Stimulated activated CD4-positive, alpha-beta T cell treated with anti-CD3 and anti-CD28 coated beads, Interleukin-1b, Interleukin-23, amount 100 ng/mL, for 24 hours (primary cell): ENCODE data around the gene PPP1R12B.
"Not testable (repeated sequence)": the region's sequence is repeated elsewhere in the genome, so short reads cannot be mapped to it uniquely, and the experiment has no call there.

Source experiments
- DNase-seq, 4 experiments: peaks; one replicate each; pipeline ENCODE4 v3.0.0-alpha.2; 2020; ENCODE audit warnings: low read depth in 4 of 4, low spot score in 1 of 4

PPP1R12B gene

GRCh38 chr1:202521484-202521883, 173.0 kb downstream of the PPP1R12B start:
- not testable (repeated sequence) for DNase-seq

- DNase-seq: no peak
These were observed 173.4 kb downstream of the PPP1R12B start for GRCh38 chr1:202521886-202522285.

DNA sequence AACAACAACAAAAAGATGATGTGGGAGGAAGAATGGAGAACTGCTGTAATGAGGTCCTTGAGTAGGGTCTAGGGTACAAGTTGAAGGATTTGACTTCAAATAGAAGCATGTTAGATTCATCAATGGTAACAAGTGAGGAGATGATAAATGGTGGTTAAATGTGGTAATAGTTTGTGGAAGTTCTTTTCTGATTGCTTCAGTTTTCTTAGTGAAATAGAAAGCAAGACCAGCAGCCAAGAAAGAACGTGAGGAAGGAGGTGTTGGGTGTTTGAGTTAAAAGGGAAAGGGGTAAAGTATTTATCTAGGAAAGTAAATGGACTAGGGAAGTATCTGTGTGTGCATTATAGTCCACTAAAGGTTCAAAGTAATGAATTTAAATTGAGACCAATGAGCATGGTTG, 177.6 kb downstream of the PPP1R12B start:
- DNase-seq: not testable (repeated sequence)

- DNase-seq: not testable (repeated sequence)
These were observed 179.7 kb downstream of the PPP1R12B start for GRCh38 chr1:202528096-202528722.

GRCh38 chr1:202530686-202531085, 182.2 kb downstream of the PPP1R12B start:
- not testable (repeated sequence) for DNase-seq

DNA sequence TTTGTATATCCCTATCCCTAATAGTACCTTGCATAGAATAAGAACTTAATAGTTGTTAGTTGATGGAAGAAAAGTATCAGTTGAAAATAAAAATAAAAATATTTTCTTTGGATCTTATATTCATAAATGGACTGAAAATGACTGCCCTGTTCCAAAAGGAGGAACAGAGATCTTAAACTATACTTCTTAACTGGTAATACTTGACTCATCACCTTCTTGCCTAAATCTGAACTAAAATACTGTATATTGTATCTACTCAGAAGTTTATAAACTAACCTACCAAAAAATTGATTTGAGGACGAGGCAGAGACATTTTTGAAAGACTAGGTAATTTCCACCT, 182.9 kb downstream of the PPP1R12B start:
- no peak for DNase-seq

DNA sequence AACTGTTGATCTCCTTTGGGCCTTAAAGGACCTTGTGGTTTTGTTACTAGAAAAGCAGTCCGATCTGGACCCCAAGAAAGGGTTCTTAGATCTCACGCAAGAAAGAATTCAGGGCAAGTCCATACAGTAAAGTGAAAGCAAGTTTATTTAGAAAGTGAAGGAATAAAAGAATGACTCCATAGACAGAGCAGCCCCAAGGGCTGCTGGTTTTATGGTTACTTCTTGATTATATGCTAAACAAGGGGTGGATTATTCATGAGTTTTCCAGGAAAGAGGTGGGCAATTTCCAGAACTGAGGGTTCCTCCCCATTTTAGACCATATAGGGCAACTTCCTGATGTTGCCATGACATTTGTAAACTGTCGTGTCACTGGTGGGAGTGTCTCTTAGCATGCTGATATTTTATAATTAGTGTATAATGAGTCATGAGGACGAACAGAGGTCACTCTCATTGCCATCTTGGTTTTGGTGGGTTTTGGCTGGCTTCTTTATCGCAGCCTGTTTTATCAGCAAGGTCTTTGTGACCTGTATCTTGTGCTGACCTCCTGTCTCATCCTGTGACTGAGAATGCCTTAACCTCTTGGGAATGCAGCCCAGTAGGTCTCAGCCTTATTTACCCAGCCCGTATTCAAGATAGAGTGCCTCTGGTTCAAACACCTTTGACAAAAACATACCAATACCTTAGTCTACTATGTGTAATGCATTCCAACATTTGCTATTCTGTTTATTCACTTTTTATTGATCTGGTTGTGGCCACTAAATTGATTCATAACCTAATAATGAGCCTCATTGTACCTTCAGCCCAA, 183.5 kb downstream of the PPP1R12B start:
- DNase-seq: not testable (repeated sequence)

- DNase-seq: not testable (repeated sequence)
These were observed 190.7 kb downstream of the PPP1R12B start for GRCh38 chr1:202539166-202539574.

DNA sequence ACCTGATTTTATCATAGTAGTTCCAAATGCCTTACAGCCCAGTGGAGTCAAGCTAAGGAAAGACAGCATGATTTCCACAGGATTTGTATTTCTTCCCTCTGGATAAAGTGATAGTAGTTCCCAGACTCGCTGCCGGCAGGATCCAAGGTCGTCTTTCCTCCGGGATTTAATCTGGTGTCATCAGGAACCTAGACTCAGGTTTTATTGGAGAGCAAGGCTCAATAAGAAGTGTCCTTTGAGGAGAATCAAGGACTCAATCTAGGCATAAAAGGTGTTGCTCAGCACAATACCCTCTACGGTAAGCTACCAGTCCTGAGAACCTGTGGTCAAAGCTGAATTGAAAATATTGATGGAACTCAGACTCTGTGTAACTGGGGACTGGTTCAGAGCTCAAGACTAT, 191.1 kb downstream of the PPP1R12B start:
- not testable (repeated sequence) for DNase-seq

- no peak for DNase-seq
These were observed 191.5 kb downstream of the PPP1R12B start for GRCh38 chr1:202540014-202540413.

DNA sequence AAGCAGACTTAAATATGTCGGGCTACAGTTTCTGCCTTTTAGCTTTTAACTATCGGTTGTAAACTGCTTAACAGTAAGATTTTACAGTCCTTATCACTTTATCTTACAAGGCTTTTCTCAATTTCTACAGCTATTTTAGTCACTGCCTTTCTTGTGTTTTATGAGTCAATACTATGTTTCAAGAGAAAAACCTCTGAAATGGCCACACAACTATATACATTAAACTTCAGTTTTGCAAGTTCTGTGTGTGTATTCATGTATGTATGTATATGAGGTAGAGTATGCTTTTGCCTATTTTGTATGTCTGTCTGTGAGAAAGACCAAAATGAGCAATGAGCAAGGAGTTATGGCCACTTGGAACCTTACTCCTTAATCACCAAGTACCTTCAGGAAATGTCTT, 191.9 kb downstream of the PPP1R12B start:
- DNase-seq: no peak

GRCh38 chr1:202540858-202541257, 192.4 kb downstream of the PPP1R12B start:
- not testable (repeated sequence) for DNase-seq

- DNase-seq: not testable (repeated sequence)
These were observed 193.9 kb downstream of the PPP1R12B start for GRCh38 chr1:202542415-202542814.

GRCh38 chr1:202543537-202543936, 195.0 kb downstream of the PPP1R12B start:
- DNase-seq: not testable (repeated sequence)

GRCh38 chr1:202544766-202545449, 196.4 kb downstream of the PPP1R12B start:
- DNase-seq: not testable (repeated sequence)

GRCh38 chr1:202545647-202546303, 197.3 kb downstream of the PPP1R12B start:
- DNase-seq: not testable (repeated sequence)

DNA sequence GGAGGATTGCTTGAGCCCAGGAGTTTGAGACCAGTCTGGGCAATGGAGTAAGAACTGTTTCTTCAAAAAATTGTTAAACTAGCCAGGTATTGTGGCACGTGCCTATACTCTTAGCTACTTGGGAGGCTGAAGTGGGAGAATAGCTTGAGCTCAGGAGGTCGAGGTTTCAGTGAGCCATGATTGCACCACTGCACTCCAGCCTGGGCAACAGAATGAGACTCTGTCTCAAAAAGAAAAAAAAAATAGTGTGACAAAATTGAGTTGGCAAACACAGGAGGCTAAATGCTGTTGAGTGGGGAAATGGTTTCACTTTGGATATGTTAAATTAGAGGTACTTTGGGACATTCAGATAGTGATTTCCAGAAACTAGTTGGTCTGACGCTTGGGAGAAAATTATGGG, 197.9 kb downstream of the PPP1R12B start:
- not testable (repeated sequence) for DNase-seq

DNA sequence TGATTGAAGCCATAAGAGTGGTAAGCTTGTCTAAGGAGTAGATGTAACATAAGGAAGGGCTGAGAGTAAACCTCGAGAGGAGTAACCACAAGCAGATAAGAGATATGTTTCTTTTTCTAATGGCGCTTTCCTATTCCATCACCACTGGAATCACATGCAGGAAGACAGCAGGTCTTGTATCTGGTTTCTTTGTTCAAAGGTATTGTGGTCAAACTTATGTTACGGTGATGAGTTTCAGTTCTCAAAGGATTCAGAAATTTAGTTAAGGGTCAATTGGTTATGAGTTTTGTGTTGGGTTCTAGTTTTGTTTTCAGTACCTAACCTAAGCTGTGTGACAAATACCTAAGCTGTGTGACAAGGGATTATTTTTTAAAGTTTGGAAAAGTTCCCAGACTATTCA, 198.3 kb downstream of the PPP1R12B start:
- not testable (repeated sequence) for DNase-seq

- no peak for DNase-seq
These were observed 198.7 kb downstream of the PPP1R12B start for GRCh38 chr1:202547215-202547614.

DNA sequence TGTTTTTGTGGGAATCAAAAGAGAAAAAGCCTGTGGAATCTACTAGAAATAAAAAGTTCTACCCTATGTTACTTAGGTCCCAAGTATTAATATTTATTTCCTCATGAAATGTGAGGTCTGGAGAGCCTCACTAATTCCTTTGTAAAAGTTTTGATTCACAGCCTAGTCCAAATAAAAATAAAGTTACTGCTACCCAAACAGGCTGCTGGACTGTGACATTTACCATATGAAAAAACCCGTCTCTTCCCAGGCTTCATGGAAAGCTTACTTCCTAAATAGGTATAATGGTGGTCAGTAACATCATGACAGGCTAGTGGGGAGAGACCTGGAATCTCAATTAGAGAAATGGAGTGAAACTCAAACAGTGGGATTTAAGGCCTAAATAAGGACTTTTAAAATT, 201.6 kb downstream of the PPP1R12B start:
- not testable (repeated sequence) for DNase-seq

- DNase-seq: no peak
These were observed 203.2 kb downstream of the PPP1R12B start for GRCh38 chr1:202551683-202552082.
